Natural killer cell (primary cell): ENCODE measurements around the gene ING1. TPM values are rescaled to one million over a fixed set of nuclear protein-coding genes. Genes with fewer than 3 reads are reported as not detected.
A peak's percentile ranks its signal among the peaks of the same experiment; 100 is the strongest.

Experiments
- ATAC-seq, 3 donors: fragments of 150-1000 bp in 2 of 3; fragments of 200-7000 bp in 1 of 3; cut with Tn5 transposase; 1 replicate in 1 of 3; 2 replicates in 2 of 3; pipeline ENCODE4 v1.10.0; 2021; ENCODE audit warnings: mild to moderate bottlenecking in 2 of 3, moderate library complexity in 2 of 3
- DNase-seq, 2 donors: peaks; one replicate each; pipeline versions ENCODE4 v3.0.0 to v3.0.0-alpha.2; 2013 to 2021; ENCODE audit warnings: mixed read lengths in 1 of 2
- H3K27ac ChIP-seq: one replicate; pipeline ENCODE4 v1.5.1; 2013; ENCODE audit warnings: mild to moderate bottlenecking, low read length
- H3K27me3 ChIP-seq: one replicate; pipeline ENCODE4 v1.6.1; 2013; ENCODE audit warnings: low read length; ENCODE audit not compliant: control insufficient read depth, insufficient read depth
- H3K36me3 ChIP-seq: one replicate; pipeline ENCODE4 v1.6.1; 2013; ENCODE audit warnings: low read length; ENCODE audit not compliant: control insufficient read depth, insufficient read depth
- H3K4me1 ChIP-seq: one replicate; pipeline ENCODE4 v1.6.1; 2013; ENCODE audit warnings: low read length; ENCODE audit not compliant: control insufficient read depth, insufficient read depth
- H3K4me3 ChIP-seq: one replicate; pipeline ENCODE4 v1.5.1; 2013; ENCODE audit warnings: low read length
- H3K9me3 ChIP-seq: one replicate; pipeline ENCODE4 v1.6.1; 2013; ENCODE audit warnings: low read length; ENCODE audit not compliant: control insufficient read depth, insufficient read depth
- H3K27ac Mint-ChIP-seq, 2 donors: one replicate each; pipeline ENCODE4 v1.8.0; 2022; ENCODE audit warnings: mild to moderate bottlenecking in 2 of 2, mixed read lengths in 2 of 2, moderate library complexity in 1 of 2
- H3K27me3 Mint-ChIP-seq, 2 donors: one replicate each; pipeline ENCODE4 v1.8.0; 2022; ENCODE audit warnings: low read depth in 2 of 2, mixed read lengths in 2 of 2
- H3K36me3 Mint-ChIP-seq: one replicate; pipeline ENCODE4 v1.8.0; 2022; ENCODE audit warnings: mixed read lengths
- H3K4me1 Mint-ChIP-seq, 2 donors: one replicate each; pipeline ENCODE4 v1.8.0; 2022; ENCODE audit warnings: mixed read lengths in 2 of 2
- H3K4me3 Mint-ChIP-seq: one replicate; pipeline ENCODE4 v1.8.0; 2022; ENCODE audit warnings: mild to moderate bottlenecking, moderate library complexity, mixed read lengths
- H3K9me3 Mint-ChIP-seq, 2 donors: one replicate each; pipeline ENCODE4 v1.8.0; 2022; ENCODE audit warnings: mixed read lengths in 2 of 2
- WGBS: methylation state at CpG from one replicate; pipeline ENCODE4 v1.1.7; 2013; ENCODE audit warnings: missing lambda C conversion rate; ENCODE audit not compliant: insufficient coverage; 5-methylcytosine and 5-hydroxymethylcytosine counted together
- intact Hi-C: fragments of 100-400 bp; cut with micrococcal nuclease; formaldehyde crosslinking; loops from one replicate; pipeline ENCODE4 v1.14.2; 2022
- total RNA-seq, 4 donors: library from RNA; stranded (reverse); fragments of 120-200 nt in 1 of 4; gene quantifications; one replicate each; pipeline versions ENCODE4 v1.2.3 to v1.2.4, GENCODE V29; 2013 to 2022
- TF ChIP-seq, protein P1 (sequence below): fragments of 200-600 bp; IDR thresholded peaks from one replicate; pipeline ENCODE4 v1.8.0; 2022; ENCODE audit warnings: antibody characterized with exemption

ING1 gene
- total RNA-seq, 3 donors from 2014 or later (not counting 1 experiment from before 2014, with no cell fraction given) = 12.6 to 22.5 (median 15.5) TPM

DNA sequence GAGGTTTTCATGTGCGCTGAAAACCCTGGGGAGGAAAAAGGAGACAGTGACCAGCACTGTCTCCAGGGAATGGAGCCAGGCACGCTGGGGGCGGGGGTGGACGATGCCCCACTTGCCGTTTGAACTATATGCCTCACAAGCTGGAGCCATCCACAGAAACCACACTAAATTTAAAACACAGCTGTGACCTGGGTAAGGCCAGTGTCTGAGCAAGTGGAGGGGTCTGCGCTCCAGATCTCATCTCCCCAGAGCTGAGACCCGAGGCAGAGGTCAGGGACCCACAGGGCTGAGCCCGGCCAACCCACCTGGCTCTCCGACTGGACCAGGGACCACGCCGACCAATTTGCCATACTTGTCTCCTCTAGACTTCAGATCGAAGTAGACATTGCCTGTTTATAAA is 30.8 kb upstream of the ING1 start:
- no peaks in the 10 kb centered on the region for H3K9me3 Mint-ChIP-seq
- peaks cover 6% of the 10 kb centered on the region for H3K4me1 ChIP-seq
- intact Hi-C loops = loop anchor here (1.0 kb wide), 1 partner anchor 137 kb away; no protein-coding TSS in a partner anchor
- 93% methylated on average over 12 of the region's 12 CpGs for WGBS
- TF ChIP-seq, protein P1, sequence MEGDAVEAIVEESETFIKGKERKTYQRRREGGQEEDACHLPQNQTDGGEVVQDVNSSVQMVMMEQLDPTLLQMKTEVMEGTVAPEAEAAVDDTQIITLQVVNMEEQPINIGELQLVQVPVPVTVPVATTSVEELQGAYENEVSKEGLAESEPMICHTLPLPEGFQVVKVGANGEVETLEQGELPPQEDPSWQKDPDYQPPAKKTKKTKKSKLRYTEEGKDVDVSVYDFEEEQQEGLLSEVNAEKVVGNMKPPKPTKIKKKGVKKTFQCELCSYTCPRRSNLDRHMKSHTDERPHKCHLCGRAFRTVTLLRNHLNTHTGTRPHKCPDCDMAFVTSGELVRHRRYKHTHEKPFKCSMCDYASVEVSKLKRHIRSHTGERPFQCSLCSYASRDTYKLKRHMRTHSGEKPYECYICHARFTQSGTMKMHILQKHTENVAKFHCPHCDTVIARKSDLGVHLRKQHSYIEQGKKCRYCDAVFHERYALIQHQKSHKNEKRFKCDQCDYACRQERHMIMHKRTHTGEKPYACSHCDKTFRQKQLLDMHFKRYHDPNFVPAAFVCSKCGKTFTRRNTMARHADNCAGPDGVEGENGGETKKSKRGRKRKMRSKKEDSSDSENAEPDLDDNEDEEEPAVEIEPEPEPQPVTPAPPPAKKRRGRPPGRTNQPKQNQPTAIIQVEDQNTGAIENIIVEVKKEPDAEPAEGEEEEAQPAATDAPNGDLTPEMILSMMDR = no peak
- ATAC-seq (no peak), DNase-seq (no peak)
- H3K4me3 Mint-ChIP-seq = no peak overlapping the region
- peaks cover 0 to 6% of the 10 kb centered on the region in 2 donors for H3K4me1 Mint-ChIP-seq
- H3K27me3 ChIP-seq = no peaks in the 10 kb centered on the region
- H3K36me3 ChIP-seq = peaks cover 64% of the 10 kb centered on the region
- no peak overlapping the region for H3K27ac Mint-ChIP-seq
- no peaks in the 10 kb centered on the region for H3K9me3 ChIP-seq
- H3K36me3 Mint-ChIP-seq = peaks cover 6% of the 10 kb centered on the region
- no peak overlapping the region for H3K4me3 ChIP-seq
- no peaks in the 10 kb centered on the region for H3K27me3 Mint-ChIP-seq
- H3K27ac ChIP-seq = no peak overlapping the region

DNA sequence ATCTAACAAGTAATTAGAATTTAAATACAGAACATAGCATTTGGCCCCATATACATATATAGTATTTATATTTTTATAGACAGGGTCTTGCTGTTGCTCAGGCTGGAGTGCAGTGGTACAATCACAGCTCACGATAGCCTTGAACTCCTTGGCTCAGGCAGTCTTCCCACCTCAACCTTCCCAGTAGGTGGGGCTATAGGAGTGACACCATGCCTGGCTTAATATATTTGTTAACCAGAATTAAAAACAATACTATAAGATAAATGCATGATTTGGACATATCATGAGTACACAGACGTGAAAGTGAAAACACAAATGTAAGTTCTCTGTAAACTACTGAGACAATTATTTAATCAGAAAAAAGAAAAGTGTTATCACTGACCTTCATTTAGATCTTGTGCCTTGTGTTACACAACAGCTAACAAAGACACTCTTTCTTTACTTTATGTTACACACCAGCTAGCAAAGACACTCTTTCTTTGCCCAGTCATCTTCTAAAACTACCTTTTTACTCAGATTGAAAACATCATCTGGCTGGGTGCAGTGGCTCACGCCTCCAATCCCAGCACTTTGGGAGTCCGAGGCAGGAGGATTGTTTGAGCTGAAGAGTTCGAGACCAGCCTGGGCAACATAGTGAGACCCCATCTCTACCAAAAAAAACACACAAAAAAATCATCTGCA is 30.2 kb upstream of the ING1 start:
- H3K36me3 Mint-ChIP-seq = peaks cover 6% of the 10 kb centered on the region
- intact Hi-C loops = loop anchor here (1.0 kb wide), 1 partner anchor 136 kb away; no protein-coding TSS in a partner anchor
- H3K27ac ChIP-seq = no peak overlapping the region
- H3K4me1 ChIP-seq = peaks cover 4% of the 10 kb centered on the region
- ATAC-seq = peak in 2 of 3 donors; percentile 74 to 82
- H3K36me3 ChIP-seq = peaks cover 59% of the 10 kb centered on the region
- no peak overlapping the region for H3K4me3 Mint-ChIP-seq
- H3K27me3 ChIP-seq = no peaks in the 10 kb centered on the region
- H3K27me3 Mint-ChIP-seq = no peaks in the 10 kb centered on the region
- 100% methylated on average over 3 of the region's 5 CpGs for WGBS
- no peaks in the 10 kb centered on the region for H3K9me3 Mint-ChIP-seq
- peaks cover 0 to under 1% of the 10 kb centered on the region in 2 donors for H3K4me1 Mint-ChIP-seq
- H3K4me3 ChIP-seq = no peak overlapping the region
- TF ChIP-seq, protein P1 = peak; percentile 80
- H3K27ac Mint-ChIP-seq = no peak overlapping the region
- peak in 1 of 2 donors; percentile 56 for DNase-seq
- H3K9me3 ChIP-seq = no peaks in the 10 kb centered on the region

DNA sequence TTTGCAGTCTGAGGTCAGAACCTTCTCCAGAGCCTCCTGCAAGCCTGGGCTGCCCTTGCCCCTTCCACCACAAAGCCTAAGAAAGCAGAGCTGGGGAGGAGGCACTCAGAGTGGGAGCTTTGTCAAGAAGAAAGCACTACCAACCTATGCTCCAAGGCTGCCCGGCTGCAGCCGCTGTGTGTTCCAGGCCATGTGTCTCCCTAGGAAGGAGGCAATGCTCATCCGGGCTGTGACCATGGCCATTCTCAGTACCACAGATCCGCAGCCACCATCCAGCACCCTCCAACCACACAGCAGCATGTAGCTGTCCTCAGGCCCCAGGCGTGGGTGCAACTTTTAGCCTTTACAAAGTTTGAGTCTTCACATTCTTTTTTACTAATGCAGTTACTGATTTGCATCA is 29.6 kb upstream of the ING1 start:
- Mint-ChIP-seq H3K9me3 (no peaks in the 10 kb centered on the region), H3K4me1 (no peaks in the 10 kb centered on the region), H3K27ac (no peak overlapping the region), H3K27me3 (no peaks in the 10 kb centered on the region), H3K36me3 (peaks cover 6% of the 10 kb centered on the region), H3K4me3 (no peak overlapping the region)
- no peak for DNase-seq
- Histone ChIP-seq H3K9me3 (no peaks in the 10 kb centered on the region), H3K4me3 (no peak overlapping the region), H3K27ac (no peak overlapping the region), H3K27me3 (no peaks in the 10 kb centered on the region), H3K36me3 (peaks cover 53% of the 10 kb centered on the region), H3K4me1 (peaks cover 4% of the 10 kb centered on the region)
- TF ChIP-seq, protein P1 = no peak
- ATAC-seq = no peak
- 95% methylated on average over 5 of the region's 5 CpGs for WGBS
- intact Hi-C loops = loop anchor here (1.0 kb wide), 1 partner anchor 135 kb away; no protein-coding TSS in a partner anchor
